Suprapubic skin (tissue), 4 donors: ENCODE data around the gene NEUROG1.

Experiments used
- POLR2A ChIP-seq, 2 donors: fragments of 450-650 bp; IDR thresholded peaks; one replicate each; pipeline ENCODE4 v1.6.1; 2017; ENCODE audit warnings: antibody characterized with exemption in 2 of 2, mild to moderate bottlenecking in 2 of 2, moderate library complexity in 2 of 2
- POLR2AphosphoS5 ChIP-seq, 3 donors: sonication (generic); formaldehyde crosslinking; IDR thresholded peaks; one replicate each; pipeline ENCODE4 v1.6.1; 2017; ENCODE audit warnings: antibody characterized with exemption in 3 of 3
- TF ChIP-seq, protein P1 (sequence below), 2 donors: fragments of 200-600 bp in 1 of 2; fragments of 450-650 bp in 1 of 2; sonication (generic) in 1 of 2; IDR thresholded peaks; one replicate each; pipeline ENCODE4 v1.5.1; 2016 to 2019; ENCODE audit warnings: antibody characterized with exemption in 2 of 2, mild to moderate bottlenecking in 1 of 2, moderate library complexity in 1 of 2

DNA sequence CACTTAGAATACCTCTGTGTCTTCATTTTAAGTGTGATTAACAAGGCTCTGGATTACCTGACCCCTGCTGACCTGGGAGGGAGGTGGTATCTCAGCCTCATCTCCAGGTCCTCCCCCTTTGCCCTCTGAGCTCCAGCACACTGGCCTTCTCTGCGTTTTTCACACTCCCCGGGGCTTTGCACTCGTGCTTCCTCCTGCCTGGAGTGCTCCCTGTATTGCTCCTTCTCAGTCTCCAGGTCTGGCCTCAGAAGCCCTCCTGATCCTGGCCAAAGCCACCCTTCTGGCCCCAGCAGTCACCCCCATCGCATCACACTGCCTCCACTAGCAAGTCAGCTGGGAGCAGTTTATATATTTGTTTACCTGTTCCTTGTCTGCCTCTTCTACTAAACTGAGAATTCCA lies 13.6 kb upstream of the NEUROG1 start:
- TF ChIP-seq POLR2A (IDR thresholded peaks at IDR 0.05) (no peak), POLR2AphosphoS5 (IDR thresholded peaks at IDR 0.05) (no peak)
- TF ChIP-seq, protein P1, sequence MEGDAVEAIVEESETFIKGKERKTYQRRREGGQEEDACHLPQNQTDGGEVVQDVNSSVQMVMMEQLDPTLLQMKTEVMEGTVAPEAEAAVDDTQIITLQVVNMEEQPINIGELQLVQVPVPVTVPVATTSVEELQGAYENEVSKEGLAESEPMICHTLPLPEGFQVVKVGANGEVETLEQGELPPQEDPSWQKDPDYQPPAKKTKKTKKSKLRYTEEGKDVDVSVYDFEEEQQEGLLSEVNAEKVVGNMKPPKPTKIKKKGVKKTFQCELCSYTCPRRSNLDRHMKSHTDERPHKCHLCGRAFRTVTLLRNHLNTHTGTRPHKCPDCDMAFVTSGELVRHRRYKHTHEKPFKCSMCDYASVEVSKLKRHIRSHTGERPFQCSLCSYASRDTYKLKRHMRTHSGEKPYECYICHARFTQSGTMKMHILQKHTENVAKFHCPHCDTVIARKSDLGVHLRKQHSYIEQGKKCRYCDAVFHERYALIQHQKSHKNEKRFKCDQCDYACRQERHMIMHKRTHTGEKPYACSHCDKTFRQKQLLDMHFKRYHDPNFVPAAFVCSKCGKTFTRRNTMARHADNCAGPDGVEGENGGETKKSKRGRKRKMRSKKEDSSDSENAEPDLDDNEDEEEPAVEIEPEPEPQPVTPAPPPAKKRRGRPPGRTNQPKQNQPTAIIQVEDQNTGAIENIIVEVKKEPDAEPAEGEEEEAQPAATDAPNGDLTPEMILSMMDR (IDR thresholded peaks at IDR 0.05), result no peak
